SK-N-SH (cell line): ENCODE measurements around the gene ZSCAN21. TPM values are rescaled to one million over a fixed set of nuclear protein-coding genes. Genes with fewer than 3 reads are reported as not detected.

Source experiments
- CTCF ChIA-PET: fragments of 300-600, 350-600 bp; formaldehyde crosslinking; extraction: SDS; loops from one replicate; lab custom pipeline; 2021; lab: Yijun Ruan, JAX
- POLR2A ChIA-PET: fragments of 350-600 bp; sonication (Branson Sonifier 250); formaldehyde crosslinking; extraction: SDS; loops from one replicate; lab custom pipeline; 2020; ENCODE audit warnings: antibody characterized with exemption, inconsistent platforms; lab: Yijun Ruan, JAX
- DNase-seq: peaks from one replicate; pipeline ENCODE4 v3.0.0; 2012
- H2AFZ ChIP-seq: fragments of 200-600 bp; sonication (generic); 2 replicates; pipeline ENCODE4 v1.8.1; 2016; ENCODE audit warnings: antibody characterized with exemption, mild to moderate bottlenecking, low read depth
- H3F3A ChIP-seq: fragments of 200-600 bp; sonication (generic); replicated peaks from 2 replicates; pipeline ENCODE3; 2016; ENCODE audit warnings: antibody characterized with exemption, mild to moderate bottlenecking; ENCODE audit not compliant: insufficient read depth
- H3K27ac ChIP-seq, 2 experiments: fragments of 200-500 bp in 1 of 2; fragments of 200-600 bp in 1 of 2; sonication (Bioruptor generic) in 1 of 2; sonication (generic), shearing (Covaris generic) in 1 of 2; 2 replicates each; pipeline versions ENCODE4 v1.5.1 to v1.6.1; 2014 to 2016; ENCODE audit warnings: low read depth in 2 of 2, inconsistent platforms in 1 of 2, low read length in 1 of 2, mild to moderate bottlenecking in 1 of 2, mixed read lengths in 1 of 2
- H3K27me3 ChIP-seq: fragments of 200-600 bp; sonication (generic), shearing (Covaris generic); 2 replicates; pipeline ENCODE4 v1.6.1; 2016; ENCODE audit warnings: mixed run types; ENCODE audit not compliant: insufficient read depth
- H3K36me3 ChIP-seq, 2 experiments: fragments of 200-500 bp in 1 of 2; fragments of 200-600 bp in 1 of 2; sonication (Bioruptor generic) in 1 of 2; sonication (generic) in 1 of 2; replicated peaks in 1 of 2; 2 replicates each; pipeline versions ENCODE3 to v1.5.1; 2014 to 2016; ENCODE audit warnings: low read length in 1 of 2, mild to moderate bottlenecking in 1 of 2; ENCODE audit not compliant: insufficient read depth in 2 of 2, control insufficient read depth in 1 of 2
- H3K4me1 ChIP-seq, 2 experiments: fragments of 200-500 bp in 1 of 2; fragments of 200-600 bp in 1 of 2; sonication (Bioruptor generic) in 1 of 2; sonication (generic), shearing (Covaris generic) in 1 of 2; 2 replicates each; pipeline versions ENCODE4 v1.5.1 to v1.6.1; 2014 to 2016; ENCODE audit warnings: low read depth in 1 of 2, low read length in 1 of 2, mixed run types in 1 of 2; ENCODE audit not compliant: insufficient read depth in 2 of 2, control insufficient read depth in 1 of 2
- H3K4me2 ChIP-seq: fragments of 200-600 bp; sonication (generic), shearing (Covaris generic); 2 replicates; pipeline ENCODE4 v1.6.1; 2017; ENCODE audit warnings: mixed run types
- H3K4me3 ChIP-seq, 2 experiments: fragments of 200-500 bp in 1 of 2; fragments of 200-600 bp in 1 of 2; sonication (Bioruptor generic) in 1 of 2; sonication (generic), shearing (Covaris generic) in 1 of 2; 2 replicates each; pipeline versions ENCODE4 v1.5.1 to v1.8.1; 2014 to 2016; ENCODE audit warnings: low read depth in 2 of 2, inconsistent platforms in 1 of 2, low read length in 1 of 2, mild to moderate bottlenecking in 1 of 2, mixed read lengths in 1 of 2, moderate library complexity in 1 of 2
- H3K79me2 ChIP-seq: fragments of 200-600 bp; sonication (generic); 2 replicates; pipeline ENCODE4 v1.8.1; 2017; ENCODE audit warnings: mild to moderate bottlenecking; ENCODE audit not compliant: insufficient read depth
- H3K9ac ChIP-seq: fragments of 200-600 bp; sonication (generic); 2 replicates; pipeline ENCODE4 v1.6.1; 2017; ENCODE audit warnings: mixed run types
- H3K9me2 ChIP-seq: fragments of 200-600 bp; sonication (generic); 2 replicates; pipeline ENCODE4 v1.6.1; 2017; ENCODE audit warnings: mixed run types
- H3K9me3 ChIP-seq: fragments of 200-600 bp; sonication (generic); 2 replicates; pipeline ENCODE4 v1.6.1; 2017; ENCODE audit warnings: mixed run types, mild to moderate bottlenecking, moderate library complexity
- H4K20me1 ChIP-seq: fragments of 200-600 bp; sonication (generic); 2 replicates; pipeline ENCODE4 v1.6.1; 2017; ENCODE audit warnings: mild to moderate bottlenecking, mixed run types; ENCODE audit not compliant: insufficient read depth
- CTCF ChIP-seq: fragments of 200-600 bp; sonication (generic); IDR thresholded peaks from 2 replicates; pipeline ENCODE4 v1.6.1; 2017; ENCODE audit warnings: antibody characterized with exemption, mild to moderate bottlenecking, moderate library complexity
- ELF1 ChIP-seq: IDR thresholded peaks from 2 replicates; pipeline ENCODE4 v1.4.0; 2012
- EP300 ChIP-seq, 2 experiments: IDR thresholded peaks; 2 replicates each; pipeline versions ENCODE4 v1.4.0 to v1.6.1; 2012; ENCODE audit warnings: borderline replicate concordance in 1 of 2, low read depth in 1 of 2, low read length in 1 of 2
- EZH2phosphoT487 ChIP-seq: fragments of 200-600 bp; sonication (generic); IDR thresholded peaks from 2 replicates; pipeline ENCODE4 v1.6.1; 2017; ENCODE audit warnings: low read depth, mixed run types, mild to moderate bottlenecking, antibody characterized with exemption, moderate library complexity, borderline replicate concordance
- FOSL2 ChIP-seq: IDR thresholded peaks from 2 replicates; pipeline ENCODE4 v1.4.0; 2012; ENCODE audit warnings: low read depth, mild to moderate bottlenecking, moderate library complexity, borderline replicate concordance
- FOXJ3 ChIP-seq: sonication (generic); formaldehyde crosslinking; IDR thresholded peaks from 2 replicates; pipeline ENCODE4 v1.5.1; 2020; ENCODE audit warnings: mild to moderate bottlenecking, missing genetic modification reagents
- FOXM1 ChIP-seq: IDR thresholded peaks from 2 replicates; pipeline ENCODE4 v1.4.0; 2012; ENCODE audit warnings: low read depth, mild to moderate bottlenecking
- GABPA ChIP-seq: IDR thresholded peaks from 2 replicates; pipeline ENCODE4 v1.4.0; 2012; ENCODE audit warnings: low read depth, mild to moderate bottlenecking
- IRF3 ChIP-seq: fragments of 150-350 bp; IDR thresholded peaks from 2 replicates; pipeline ENCODE4 v1.6.1; 2016; ENCODE audit warnings: mild to moderate bottlenecking, low read depth, low read length
- MAX ChIP-seq: IDR thresholded peaks from 2 replicates; pipeline ENCODE4 v1.4.0; 2012; ENCODE audit warnings: low read depth
- MEF2A ChIP-seq: IDR thresholded peaks from 2 replicates; pipeline ENCODE4 v1.4.0; 2012; ENCODE audit warnings: low read depth, borderline replicate concordance
- MXI1 ChIP-seq: IDR thresholded peaks from 2 replicates; pipeline ENCODE4 v1.6.1; 2012; ENCODE audit warnings: mild to moderate bottlenecking, low read depth, low read length, improper control_type of control experiment
- POLR2AphosphoS5 ChIP-seq: IDR thresholded peaks from 2 replicates; pipeline ENCODE4 v1.6.1; 2012; ENCODE audit warnings: low read depth, low read length
- RCOR1 ChIP-seq: fragments of 150-350 bp; IDR thresholded peaks from 2 replicates; pipeline ENCODE4 v1.6.1; 2017; ENCODE audit warnings: antibody characterized with exemption, low read length
- RXRA ChIP-seq: IDR thresholded peaks from 2 replicates; pipeline ENCODE4 v1.4.0; 2012; ENCODE audit warnings: low read depth, mild to moderate bottlenecking, borderline replicate concordance
- SIN3A ChIP-seq: IDR thresholded peaks from 2 replicates; pipeline ENCODE4 v1.6.1; 2012; ENCODE audit warnings: low read depth, mild to moderate bottlenecking, low read length, moderate library complexity, borderline replicate concordance
- SMC3 ChIP-seq: IDR thresholded peaks from 2 replicates; pipeline ENCODE4 v1.6.1; 2012; ENCODE audit warnings: low read depth, low read length, improper control_type of control experiment
- TCF12 ChIP-seq: IDR thresholded peaks from 2 replicates; pipeline ENCODE4 v1.4.0; 2012
- TEAD4 ChIP-seq: IDR thresholded peaks from 2 replicates; pipeline ENCODE4 v1.4.0; 2012; ENCODE audit warnings: mild to moderate bottlenecking, borderline replicate concordance; ENCODE audit not compliant: insufficient read depth
- USF1 ChIP-seq: IDR thresholded peaks from 2 replicates; pipeline ENCODE4 v1.4.0; 2012; ENCODE audit warnings: low read depth, borderline replicate concordance
- USF2 ChIP-seq: fragments of 150-350 bp; IDR thresholded peaks from 2 replicates; pipeline ENCODE4 v1.6.1; 2017; ENCODE audit warnings: antibody characterized with exemption, low read length, low read depth, borderline replicate concordance
- YY1 ChIP-seq: IDR thresholded peaks from 2 replicates; pipeline ENCODE4 v1.4.0; 2012; ENCODE audit warnings: low read depth, mild to moderate bottlenecking
- ZBTB33 ChIP-seq: IDR thresholded peaks from 2 replicates; pipeline ENCODE4 v1.4.0; 2012; ENCODE audit warnings: low read depth, borderline replicate concordance
- WGBS: methylation state at CpG from one replicate; pipeline ENCODE4 v1.1.6; 2017; ENCODE audit warnings: low lambda C conversion rate; 5-methylcytosine and 5-hydroxymethylcytosine counted together
- polyA plus RNA-seq, 3 experiments: library from polyadenylated mRNA; depleted of rRNA; stranded (reverse); fragments of >200 nt; gene quantifications; 2 replicates each; pipeline ENCODE4 v1.2.3, GENCODE V29; 2012

ZSCAN21 gene
- polyA plus RNA-seq, 1 of the 3 experiments (the other 2 are of a cell fraction): 17.5 TPM

GRCh38 chr7:100102950-100103840 is 53.6 kb downstream of the ZSCAN21 start (continued):
- TF ChIP-seq ZBTB33 (no peak), GABPA (no peak), SMC3 (no peak), MAX (no peak), MXI1 (no peak), FOXM1 (no peak)

GRCh38 chr7:100105534-100105933 is 56.0 kb downstream of the ZSCAN21 start:
- CTCF ChIA-PET: interaction anchor here (1.6 kb wide), 1 partner anchor 27 kb away, joined by 5 read pairs; no protein-coding TSS in a partner anchor
- Histone ChIP-seq H3K4me1 (peaks cover 6 to 8% of the 10 kb centered on the region in 2 experiments; a peak in 3 of 4 replicates), H3K27ac (no peak overlapping the region), H3K27me3 (no peaks in the 10 kb centered on the region), H3K4me2 (no peak overlapping the region), H3K79me2 (peaks cover 20% of the 10 kb centered on the region)
- TF ChIP-seq EP300 (IDR thresholded peaks at IDR 0.05; ENCODE audit: borderline replicate concordance in 1 of 2, low read depth in 1 of 2, low read length in 1 of 2) (no peak), RCOR1 (no peak), FOXJ3 (CRISPR knock-in tag) (no peak), YY1 (no peak), MEF2A (no peak), SMC3 (no peak), FOSL2 (no peak), USF2 (no peak), TEAD4 (no peak), RXRA (no peak), EZH2phosphoT487 (no peak), POLR2AphosphoS5 (no peak), ELF1 (no peak), SIN3A (no peak), USF1 (no peak), TCF12 (no peak), IRF3 (no peak), CTCF (no peak)
- TF ChIP-seq, all 33 proteins: peak for 0
- H3F3A ChIP-seq: peaks cover 40% of the 10 kb centered on the region
- H3K9me3 ChIP-seq: no peaks in the 10 kb centered on the region
- no peaks in the 10 kb centered on the region for H3K9me2 ChIP-seq
- H3K36me3 ChIP-seq: peaks cover 32 to 39% of the 10 kb centered on the region in 2 experiments
- peaks cover 4% of the 10 kb centered on the region; the same call in 1 of the 2 replicates for H4K20me1 ChIP-seq
- no peak for DNase-seq
- H3K9ac ChIP-seq: no peak overlapping the region
- no peak overlapping the region for H2AFZ ChIP-seq
- no peak overlapping the region for H3K4me3 ChIP-seq
- POLR2A ChIA-PET: interaction anchor here (0.7 to 1.5 kb wide), 3 partner anchors 15 to 55 kb away, joined by 3 read pairs; no protein-coding TSS in a partner anchor
- WGBS: 98% methylated on average over 4 of the region's 4 CpGs
